SK-N-MC (cell line): Measurements from ENCODE around the gene ZC3H15.
A peak's percentile ranks its signal among the peaks of the same experiment; 100 is the strongest.
"Not testable (repeated sequence)": the region's sequence is repeated elsewhere in the genome, so short reads cannot be mapped to it uniquely, and the experiment has no call there.

Source experiments
- DNase-seq: peaks from one replicate; pipeline ENCODE4 v3.0.0-alpha.2; 2011; ENCODE audit warnings: low read depth, low spot score
- H3K27ac ChIP-seq: fragments of 200-600 bp; sonication (generic); 2 replicates; pipeline ENCODE4 v1.5.1; 2016; ENCODE audit warnings: mixed run types
- H3K36me3 ChIP-seq: fragments of 200-600 bp; sonication (generic); 2 replicates; pipeline ENCODE4 v1.6.1; 2017; ENCODE audit warnings: antibody characterized with exemption, low read length, mixed read lengths; ENCODE audit not compliant: insufficient read depth
- H3K4me3 ChIP-seq: fragments of 200-600 bp; sonication (generic); 2 replicates; pipeline ENCODE4 v1.5.1; 2016
- H3K9ac ChIP-seq: fragments of 200-600 bp; sonication (generic); 2 replicates; pipeline ENCODE4 v1.8.0; 2017; ENCODE audit warnings: mixed run types, mixed read lengths; ENCODE audit not compliant: insufficient read length
- H3K9me3 ChIP-seq: fragments of 200-600 bp; sonication (generic); 2 replicates; pipeline ENCODE4 v1.6.1; 2017; ENCODE audit warnings: low read depth, mild to moderate bottlenecking, antibody characterized with exemption, low read length, moderate library complexity, mixed read lengths
- EZH2 ChIP-seq: fragments of 200-600 bp; sonication (generic); IDR thresholded peaks from one replicate; pipeline ENCODE4 v1.6.1; 2017; ENCODE audit warnings: antibody characterized with exemption
- FOXP2 ChIP-seq: optimal IDR thresholded peaks from 2 replicates; pipeline ENCODE3; 2011; ENCODE audit warnings: mild to moderate bottlenecking, moderate library complexity; ENCODE audit not compliant: insufficient read depth; ENCODE audit errors: extremely low read length, control extremely low read depth
- POLR2AphosphoS5 ChIP-seq: IDR thresholded peaks from 2 replicates; pipeline ENCODE4 v1.6.1; 2012; ENCODE audit warnings: mild to moderate bottlenecking, low read depth, low read length, borderline replicate concordance

Gene ZC3H15

GRCh38 chr2:186503827-186504606 lies 18.0 kb downstream of the ZC3H15 start:
- no peak overlapping the region for H3K9ac ChIP-seq
- H3K4me3 ChIP-seq, result no peak overlapping the region
- peaks cover 90% of the 10 kb centered on the region for H3K36me3 ChIP-seq
- TF ChIP-seq EZH2 (no peak), POLR2AphosphoS5 (no peak), FOXP2 (no peak)
- no peak overlapping the region for H3K27ac ChIP-seq
- H3K9me3 ChIP-seq, result no peaks in the 10 kb centered on the region
- no peak for DNase-seq

- Histone ChIP-seq H3K9me3 (no peaks in the 10 kb centered on the region), H3K9ac (no peak overlapping the region), H3K4me3 (no peak overlapping the region), H3K36me3 (peaks cover 93% of the 10 kb centered on the region), H3K27ac (no peak overlapping the region; the same call in 1 of the 2 replicates)
- no peak for DNase-seq
- TF ChIP-seq FOXP2 (no peak), EZH2 (no peak), POLR2AphosphoS5 (no peak)
Observed at GRCh38 chr2:186508263-186508662, 22.2 kb downstream of the ZC3H15 start.

GRCh38 chr2:186515376-186515775 lies 29.3 kb downstream of the ZC3H15 start:
- H3K27ac ChIP-seq, result peak overlapping the region; percentile 74
- H3K36me3 ChIP-seq, result peaks cover 65% of the 10 kb centered on the region
- DNase-seq, result no peak
- no peaks in the 10 kb centered on the region for H3K9me3 ChIP-seq
- H3K9ac ChIP-seq, result no peak overlapping the region
- TF ChIP-seq FOXP2 (no peak), POLR2AphosphoS5 (no peak), EZH2 (no peak)
- H3K4me3 ChIP-seq, result no peak overlapping the region

GRCh38 chr2:186516396-186516795 lies 30.3 kb downstream of the ZC3H15 start:
- H3K27ac ChIP-seq, result peak overlapping the region; percentile 56; the same call in 1 of the 2 replicates
- no peak for TF ChIP-seq FOXP2
- TF ChIP-seq POLR2AphosphoS5, result no peak
- no peak for TF ChIP-seq EZH2
- no peaks in the 10 kb centered on the region for H3K9me3 ChIP-seq
- H3K9ac ChIP-seq, result no peak overlapping the region
- DNase-seq, result no peak
- no peak overlapping the region for H3K4me3 ChIP-seq
- H3K36me3 ChIP-seq, result peaks cover 67% of the 10 kb centered on the region

- H3K9ac ChIP-seq, result no peak overlapping the region
- no peak overlapping the region for H3K27ac ChIP-seq
- DNase-seq, result no peak
- peaks cover 60% of the 10 kb centered on the region for H3K36me3 ChIP-seq
- H3K4me3 ChIP-seq, result no peak overlapping the region
- TF ChIP-seq FOXP2 (no peak), EZH2 (no peak), POLR2AphosphoS5 (no peak)
- H3K9me3 ChIP-seq, result no peaks in the 10 kb centered on the region
Observed at GRCh38 chr2:186517090-186517489, 31.0 kb downstream of the ZC3H15 start.

- no peak for DNase-seq
- Histone ChIP-seq H3K36me3 (peaks cover 50% of the 10 kb centered on the region), H3K27ac (peak overlapping the region; percentile 52; the same call in 1 of the 2 replicates), H3K4me3 (no peak overlapping the region), H3K9ac (no peak overlapping the region), H3K9me3 (no peaks in the 10 kb centered on the region)
- TF ChIP-seq EZH2 (no peak), POLR2AphosphoS5 (no peak), FOXP2 (no peak)
Observed at GRCh38 chr2:186518291-186518690, 32.2 kb downstream of the ZC3H15 start.

GRCh38 chr2:186518945-186519344 lies 32.9 kb downstream of the ZC3H15 start:
- H3K4me3 ChIP-seq, result no peak overlapping the region
- H3K9ac ChIP-seq, result no peak overlapping the region
- H3K9me3 ChIP-seq, result no peaks in the 10 kb centered on the region
- peak overlapping the region; percentile 33; the same call in 1 of the 2 replicates for H3K27ac ChIP-seq
- TF ChIP-seq EZH2 (no peak), POLR2AphosphoS5 (no peak), FOXP2 (no peak)
- no peak for DNase-seq
- H3K36me3 ChIP-seq, result peaks cover 44% of the 10 kb centered on the region

- H3K27ac ChIP-seq, H3K4me3 ChIP-seq, H3K9ac ChIP-seq, H3K9me3 ChIP-seq, DNase-seq: not testable (repeated sequence)
- peaks cover 34% of the 10 kb centered on the region for H3K36me3 ChIP-seq
Observed at GRCh38 chr2:186521570-186522153, 35.6 kb downstream of the ZC3H15 start.
